ENCODE results near the gene REEP2. TPM values are rescaled to one million over a fixed set of nuclear protein-coding genes. Genes with fewer than 3 reads are reported as not detected.

The REEP2 gene

Small RNAs within 50 kb of the gene (small RNA-seq; reads per million reads assigned to genes)
- not detected for gene AC113403.1 (ENCODE audit: insufficient read depth)
